ENCODE results near the gene TRABD2B. TPM values are rescaled to one million over a fixed set of nuclear protein-coding genes. Genes with fewer than 3 reads are reported as not detected.

Gene TRABD2B
- total RNA-seq, 1 donor from 2014 or later, result 2.4 TPM

DNA sequence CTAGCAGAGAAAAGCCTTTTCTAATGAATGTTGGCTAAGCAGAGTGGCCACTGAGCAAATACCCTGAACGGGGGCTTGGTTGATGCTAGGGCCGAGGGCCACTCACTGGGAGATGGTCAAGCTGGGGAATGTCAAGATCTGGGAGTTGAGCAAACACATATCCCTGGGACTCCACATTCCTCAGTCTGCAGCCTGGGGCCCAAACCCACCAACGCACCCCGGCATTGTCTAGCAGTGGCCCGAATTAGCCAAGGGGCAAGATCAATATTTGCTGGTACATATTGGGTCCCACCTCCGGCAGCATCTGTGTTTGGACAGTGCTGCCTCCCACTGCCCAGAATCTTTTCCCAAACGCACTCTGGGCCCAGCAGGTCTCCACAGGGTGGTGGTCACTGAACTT is 144.1 kb downstream of the TRABD2B start:
- DNase-seq (ENCODE audit: low spot score), result no peak

DNA sequence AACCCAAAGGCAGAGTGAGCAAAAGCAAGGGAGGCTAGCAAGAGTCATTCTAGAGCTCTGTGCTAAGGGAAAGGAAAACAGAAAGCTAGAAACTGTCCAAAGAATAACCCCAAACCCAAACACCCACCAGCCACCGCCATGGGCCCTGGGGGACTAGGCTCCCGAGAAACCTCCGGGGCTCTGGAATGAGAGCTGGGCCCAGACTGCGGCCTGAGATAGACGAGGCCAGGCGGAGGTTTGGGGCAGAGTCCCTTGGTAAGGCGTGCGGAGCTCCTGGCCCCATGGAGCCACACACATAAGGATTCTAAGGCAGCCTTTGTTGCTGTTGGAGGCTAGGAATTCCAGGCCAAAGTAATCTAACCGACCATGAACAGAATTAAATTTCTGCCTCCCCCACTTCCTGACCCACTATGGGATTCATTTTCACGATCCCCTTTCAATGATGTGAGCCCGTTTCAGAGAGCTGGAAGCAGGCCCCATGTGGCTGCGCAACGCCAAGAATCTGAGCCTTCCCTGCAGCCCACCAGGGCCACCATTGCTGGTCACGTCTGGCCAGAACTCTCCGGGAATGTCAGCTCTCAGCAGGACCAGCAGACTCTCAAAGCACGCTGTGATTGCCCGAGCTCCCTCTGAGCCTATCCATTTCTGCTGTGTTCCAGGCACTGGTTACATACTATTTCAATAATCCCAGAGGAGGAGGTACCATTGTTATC is 145.0 kb downstream of the TRABD2B start:
- no peak for DNase-seq (ENCODE audit: low spot score)

DNA sequence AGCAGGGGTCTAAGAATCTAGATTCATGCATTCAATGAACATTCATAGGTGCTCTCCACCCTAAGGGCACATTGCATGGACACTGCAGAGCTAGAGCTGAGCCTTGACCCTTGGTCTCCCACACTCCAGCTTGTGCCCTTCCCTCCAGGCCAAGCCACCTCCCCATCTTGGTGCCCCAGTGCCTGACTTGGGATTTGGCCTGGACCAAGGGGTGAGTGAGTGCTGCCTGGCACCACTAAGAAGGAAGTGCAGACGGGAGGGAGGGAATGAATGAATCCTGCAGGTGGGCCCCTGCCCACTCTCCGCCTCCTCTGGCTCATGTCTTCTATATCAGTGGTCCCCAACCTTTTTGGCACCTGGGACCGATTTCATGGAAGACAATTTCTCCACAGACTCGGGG is 146.7 kb downstream of the TRABD2B start:
- no peak for DNase-seq (ENCODE audit: low spot score)

DNA sequence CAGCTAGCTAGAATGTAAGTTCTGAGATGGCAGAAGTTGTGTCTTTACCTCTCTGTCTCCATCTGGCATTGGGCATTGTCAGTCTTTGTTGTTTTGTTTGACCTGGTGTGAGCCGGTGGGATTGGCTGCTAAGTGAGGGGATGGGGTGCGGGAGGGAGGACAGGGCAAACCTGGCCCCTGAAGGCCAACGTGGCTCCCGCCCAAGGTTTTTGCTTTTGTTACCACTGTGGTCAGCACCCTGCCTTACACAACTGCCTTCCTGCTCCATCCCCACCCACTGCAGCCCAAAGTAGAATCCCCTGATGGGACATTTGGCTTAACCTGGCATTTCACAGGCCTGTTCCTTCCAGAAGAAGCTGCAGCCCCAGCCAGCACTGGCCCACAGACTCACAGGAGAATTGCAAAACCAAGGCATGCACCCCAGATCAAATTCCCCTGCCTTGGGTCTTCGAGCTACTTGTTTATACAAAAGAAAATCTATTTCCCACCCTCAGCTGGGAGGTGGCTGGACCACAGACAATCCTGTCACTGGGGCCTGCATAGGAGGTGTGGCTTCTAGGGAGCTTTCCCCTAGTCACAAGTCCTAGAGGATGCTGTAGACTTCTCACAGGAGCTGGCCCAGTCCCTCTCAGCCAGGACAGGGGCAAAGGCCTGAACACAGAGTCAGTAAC is 147.5 kb downstream of the TRABD2B start:
- DNase-seq (ENCODE audit: low spot score), result no peak

DNA sequence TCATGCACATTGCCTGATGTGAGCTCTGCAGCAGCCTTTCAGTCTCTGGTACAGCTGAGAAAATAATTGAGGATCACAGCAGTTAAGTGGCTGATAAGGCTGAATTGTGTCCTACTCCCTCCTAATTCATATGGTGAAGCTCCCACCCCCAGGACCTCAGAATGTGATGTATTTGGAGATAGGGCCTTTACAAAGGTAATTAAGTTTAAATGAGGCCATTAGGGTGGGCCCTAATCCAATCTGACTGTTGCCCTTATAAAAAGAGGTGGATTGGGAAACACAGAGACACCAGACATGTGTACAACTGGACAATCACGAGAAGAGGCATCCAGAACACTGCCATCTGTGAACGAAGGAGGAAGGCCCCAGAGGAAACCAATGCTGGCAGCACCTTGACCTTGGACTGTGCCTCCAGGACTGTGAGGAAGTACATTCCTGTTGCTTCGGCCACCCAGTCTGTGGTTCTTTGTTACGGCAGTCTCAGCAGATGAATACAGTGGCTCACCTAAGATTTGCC is 148.1 kb downstream of the TRABD2B start:
- no peak for DNase-seq (ENCODE audit: low spot score)

DNA sequence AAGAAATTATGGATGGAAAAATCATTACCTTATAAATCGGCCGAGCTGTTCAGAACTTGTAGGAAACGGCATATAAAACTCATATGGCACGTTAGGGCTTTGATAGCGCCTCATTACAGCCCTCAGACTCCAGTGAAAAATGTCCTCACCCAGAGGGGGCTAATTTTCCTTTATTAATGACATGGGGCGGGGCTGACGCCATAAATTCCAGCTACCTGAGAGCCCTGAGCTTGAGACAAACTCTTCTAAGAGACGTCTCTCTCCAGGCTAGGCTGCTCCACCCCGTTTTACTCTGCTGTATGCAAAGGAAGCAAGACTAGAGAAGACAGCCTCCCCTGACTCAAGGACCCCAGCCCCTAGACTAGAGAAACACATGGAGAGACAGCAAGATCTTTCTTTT is 149.4 kb downstream of the TRABD2B start:
- no peak for DNase-seq (ENCODE audit: low spot score)

DNA sequence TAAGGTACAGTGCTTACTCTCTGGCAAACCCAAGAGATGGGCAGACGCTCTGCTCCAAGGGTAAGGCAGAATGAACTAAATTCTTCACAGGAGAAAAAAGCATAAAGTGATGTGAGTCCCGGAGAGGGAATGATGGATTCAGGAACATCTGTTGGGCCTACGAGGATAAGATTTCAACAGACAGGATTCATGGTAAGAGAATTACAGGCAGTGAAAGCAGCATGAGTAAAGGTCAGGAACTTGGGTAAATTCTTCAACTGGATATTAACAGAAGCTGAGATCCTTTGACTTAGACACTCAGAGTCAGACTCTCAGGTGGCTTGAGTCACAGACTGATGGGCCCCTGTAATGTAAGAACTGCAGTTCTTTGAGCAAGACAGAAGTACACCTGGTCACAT is 152.6 kb downstream of the TRABD2B start:
- no peak for DNase-seq (ENCODE audit: low spot score)

DNA sequence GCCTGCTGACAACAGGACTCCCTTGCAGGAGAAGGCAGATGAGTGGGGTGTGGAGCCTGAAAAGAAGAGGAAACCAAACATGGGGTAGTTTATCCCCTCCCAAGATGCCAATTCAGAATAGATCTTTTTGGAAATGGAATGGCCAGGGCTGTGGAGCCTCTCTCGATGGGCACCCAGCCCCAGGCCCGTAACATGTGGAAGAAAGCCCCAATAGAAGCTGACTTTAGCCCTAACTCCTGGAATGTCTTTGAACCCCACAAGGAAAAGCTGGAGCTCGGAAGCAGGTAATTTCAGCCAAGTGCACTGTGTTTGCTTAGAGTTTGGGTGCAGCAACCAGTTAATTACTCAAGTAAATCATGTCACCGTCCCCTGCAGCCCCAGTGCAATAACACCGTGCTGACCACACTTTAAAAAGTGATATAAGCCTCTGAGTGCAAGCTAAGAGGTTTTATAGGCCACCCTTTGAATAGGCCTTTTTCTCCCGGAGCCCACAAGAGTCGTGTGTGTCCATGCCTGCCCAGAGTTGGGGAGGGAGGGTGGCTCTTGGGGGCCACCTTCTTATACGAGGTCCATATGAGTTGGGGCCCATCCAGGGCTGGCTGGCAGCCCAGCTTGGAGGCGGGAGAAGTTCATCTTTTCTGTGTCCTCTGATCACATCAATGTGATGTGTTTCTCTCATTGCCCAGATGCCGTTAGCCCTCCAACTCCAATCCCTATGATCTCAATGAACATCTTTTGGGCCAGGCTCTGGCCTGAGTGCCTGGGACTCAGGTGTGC is 153.2 kb downstream of the TRABD2B start:
- DNase-seq (ENCODE audit: low spot score), result no peak

DNA sequence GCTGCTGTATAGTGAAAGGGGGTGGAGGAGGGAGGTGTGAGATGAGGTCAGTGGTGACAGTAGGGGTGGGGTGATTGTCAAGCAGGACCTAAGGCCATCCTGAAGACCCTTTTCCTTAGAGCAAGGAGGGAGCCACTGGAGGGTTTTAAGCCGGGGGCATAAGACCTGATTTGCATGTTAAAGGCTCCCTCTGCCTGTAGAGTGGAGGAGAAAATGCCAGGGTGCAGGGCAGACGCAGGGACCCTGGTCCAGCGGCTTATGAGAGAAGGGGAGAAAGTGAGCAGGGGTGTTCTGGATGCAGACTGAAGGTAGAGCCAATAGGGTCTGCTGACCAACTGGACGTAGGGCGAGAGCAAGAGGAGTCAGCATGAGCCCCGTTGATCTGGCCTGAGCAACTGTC is 154.1 kb downstream of the TRABD2B start:
- no peak for DNase-seq (ENCODE audit: low spot score)

DNA sequence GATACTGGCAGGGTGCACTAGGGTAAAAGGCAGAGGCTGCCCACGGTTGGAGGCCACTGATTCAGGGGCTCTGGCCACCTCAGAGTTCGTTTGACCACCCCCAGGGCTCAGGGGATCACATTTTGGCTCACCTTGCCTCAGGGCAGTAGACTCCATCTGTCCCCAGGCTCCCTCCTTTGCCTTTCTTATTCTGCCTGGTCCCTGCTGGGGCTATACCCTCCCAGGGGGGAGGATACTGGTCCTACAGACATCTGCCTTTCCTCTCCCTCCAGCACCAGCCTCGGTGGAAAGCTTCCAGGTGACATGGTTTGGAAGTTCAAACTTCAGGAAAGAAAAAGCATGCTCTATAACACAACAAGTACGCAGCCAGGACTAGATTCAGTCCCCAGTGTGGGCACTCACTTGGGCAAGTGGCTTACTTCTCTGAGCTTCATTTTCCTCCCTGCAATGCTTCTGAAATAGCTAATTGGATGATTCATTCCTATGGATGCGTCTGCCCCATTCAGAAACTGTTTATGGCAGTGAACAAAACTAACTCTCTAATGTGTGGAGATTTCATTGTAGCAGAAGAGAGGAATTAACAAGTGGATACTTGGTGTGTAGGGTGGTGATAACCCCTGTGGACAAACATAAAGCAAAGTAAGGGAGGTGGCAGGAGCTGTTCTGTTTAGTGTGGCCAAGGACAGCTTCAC is 154.8 kb downstream of the TRABD2B start:
- DNase-seq (ENCODE audit: low spot score), result no peak

DNA sequence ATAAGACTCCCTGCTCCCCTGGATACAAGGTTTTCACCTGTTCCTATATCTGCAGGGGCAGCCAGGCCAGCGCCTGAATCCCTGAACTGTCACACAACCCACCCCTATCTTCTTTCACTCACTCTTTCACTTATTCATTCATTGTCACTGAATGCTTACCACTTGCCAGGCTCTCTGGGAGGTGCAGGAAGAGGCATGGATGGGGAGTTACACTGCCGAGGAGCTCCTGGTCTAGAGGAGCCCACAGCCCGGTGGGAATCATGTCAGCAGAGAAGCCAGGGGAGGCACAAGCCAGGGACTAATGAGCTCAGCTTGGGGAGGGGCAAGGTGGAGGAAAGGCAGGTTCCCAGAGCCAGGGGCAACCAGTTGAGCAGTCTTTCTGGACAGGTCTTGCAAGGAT is 155.8 kb downstream of the TRABD2B start:
- no peak for DNase-seq (ENCODE audit: low spot score)

DNA sequence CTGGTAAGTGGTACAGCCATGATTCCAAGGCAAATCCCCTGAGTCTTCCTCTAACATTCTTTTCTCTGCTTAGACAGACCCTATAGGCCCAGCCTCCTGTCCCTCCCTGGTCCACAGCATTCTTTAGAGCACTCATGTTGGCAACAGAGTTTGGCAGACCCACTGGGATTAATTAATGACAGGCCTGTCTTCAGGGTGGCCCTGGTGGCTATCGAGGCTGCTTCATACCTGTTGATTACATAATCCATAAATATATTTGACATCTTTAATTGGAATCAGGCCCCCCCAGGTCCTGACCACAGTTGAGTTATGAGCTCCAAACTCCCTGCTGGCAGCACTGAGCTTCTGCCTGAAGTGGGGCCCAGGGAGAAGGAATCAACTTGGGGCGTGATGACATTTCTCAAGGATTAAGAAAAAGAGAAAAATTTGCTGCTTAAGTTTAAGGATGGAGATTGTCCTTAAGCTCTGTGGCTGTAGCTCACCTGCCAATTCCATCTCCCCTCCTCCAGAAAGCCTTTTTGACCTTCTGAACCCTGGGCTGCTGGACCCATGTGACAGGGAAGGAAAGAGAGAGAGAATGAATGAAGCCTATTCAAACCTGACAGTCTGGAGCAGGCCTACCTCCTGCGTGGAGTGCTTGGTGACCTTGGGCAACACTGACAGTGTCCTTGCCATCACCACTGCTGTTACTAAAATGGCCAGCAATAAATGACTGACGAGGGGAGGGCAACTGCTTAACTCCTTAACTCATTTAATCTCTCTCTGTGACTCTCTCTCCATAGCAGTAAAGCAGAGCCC is 156.6 kb downstream of the TRABD2B start:
- no peak for DNase-seq (ENCODE audit: low spot score)

DNA sequence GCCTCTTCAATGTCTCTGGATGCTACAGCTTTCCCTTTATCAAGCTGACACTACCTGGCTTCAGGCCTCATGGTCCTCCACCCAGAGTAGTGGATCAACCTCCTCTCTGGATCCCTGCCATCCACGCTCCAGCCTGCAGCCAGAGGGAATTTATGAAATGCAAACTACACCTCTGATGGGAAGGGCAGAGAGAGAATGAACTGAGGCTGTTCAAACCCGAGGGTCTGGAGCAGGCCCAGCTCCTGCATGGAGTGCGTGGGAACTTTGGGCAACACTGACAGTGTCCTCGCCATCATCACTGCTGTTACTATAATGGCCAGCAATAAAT is 157.8 kb downstream of the TRABD2B start:
- peak; percentile 23 for DNase-seq (ENCODE audit: low spot score)

DNA sequence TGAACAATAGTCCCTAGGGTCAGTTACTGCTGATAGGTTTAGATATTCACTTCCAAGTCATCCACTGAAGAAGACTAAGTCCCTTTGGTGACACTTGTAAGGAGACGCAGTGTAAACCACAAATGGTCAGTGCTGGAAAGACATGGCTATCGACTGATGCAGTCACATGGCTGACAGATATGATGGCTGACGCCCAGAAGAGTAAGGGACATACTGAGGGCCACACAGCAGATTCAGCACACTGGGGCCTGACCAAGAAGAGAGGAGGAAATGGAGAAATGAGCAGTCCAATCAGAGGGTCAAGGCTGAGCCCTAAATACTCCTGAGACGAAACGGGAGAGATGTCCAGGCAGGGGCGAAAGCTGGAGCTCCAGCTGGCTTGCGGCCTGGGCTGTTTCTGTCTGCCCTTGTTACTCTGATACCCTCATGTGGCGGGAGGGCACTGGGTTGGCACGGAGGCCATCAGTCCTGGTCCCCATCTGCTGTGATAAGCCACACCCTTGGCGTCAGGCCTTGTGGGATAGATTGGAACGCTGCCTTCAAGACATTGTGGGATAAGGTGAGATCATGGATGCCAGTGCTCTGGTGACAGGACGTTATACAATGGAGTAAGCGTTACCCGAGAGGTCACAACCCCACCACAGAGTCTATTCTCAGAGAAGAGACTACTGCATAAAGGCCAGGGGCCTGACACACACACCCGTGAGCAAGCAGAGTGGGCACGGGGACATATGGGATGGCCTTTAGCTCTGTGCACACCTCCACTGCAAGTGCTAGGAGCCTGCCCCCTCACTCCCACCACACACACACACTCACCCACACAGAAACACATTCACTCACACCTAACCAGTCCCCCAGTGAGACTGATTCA is 158.4 kb downstream of the TRABD2B start:
- no peak for DNase-seq (ENCODE audit: low spot score)

DNA sequence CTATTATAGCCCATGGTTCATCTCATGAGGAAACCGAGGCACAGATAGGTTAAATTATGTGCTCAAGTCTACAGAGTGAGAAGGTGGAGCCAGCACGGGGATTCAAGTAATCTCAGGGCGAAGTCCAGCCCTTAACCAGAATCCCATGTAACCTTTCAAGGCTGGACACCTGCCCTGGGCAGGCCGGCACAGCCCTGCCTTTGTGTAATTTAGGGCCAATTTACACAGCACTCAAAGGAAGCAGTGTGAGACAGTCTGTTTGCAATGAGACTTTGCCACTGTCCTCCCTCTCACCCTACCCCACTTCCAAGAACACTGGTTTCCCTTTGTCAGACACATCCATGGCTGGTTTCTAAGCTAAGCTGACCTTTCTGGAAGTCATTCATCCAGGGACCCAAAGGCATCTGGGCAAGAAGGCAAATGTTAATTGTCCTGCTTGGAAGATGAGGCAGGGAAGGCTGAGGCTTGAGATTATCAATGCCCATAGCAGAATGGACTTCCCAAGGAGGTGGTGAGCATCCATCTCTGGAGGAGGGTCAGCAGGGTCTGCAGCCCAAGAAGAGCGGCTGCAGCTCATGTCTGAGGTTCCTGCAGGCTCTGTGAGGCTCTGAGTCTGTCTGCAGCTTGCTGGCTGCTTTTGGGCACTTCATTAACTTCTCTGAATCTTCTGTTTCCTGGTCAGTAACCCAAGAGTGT is 159.2 kb downstream of the TRABD2B start:
- DNase-seq (ENCODE audit: low spot score), result no peak

DNA sequence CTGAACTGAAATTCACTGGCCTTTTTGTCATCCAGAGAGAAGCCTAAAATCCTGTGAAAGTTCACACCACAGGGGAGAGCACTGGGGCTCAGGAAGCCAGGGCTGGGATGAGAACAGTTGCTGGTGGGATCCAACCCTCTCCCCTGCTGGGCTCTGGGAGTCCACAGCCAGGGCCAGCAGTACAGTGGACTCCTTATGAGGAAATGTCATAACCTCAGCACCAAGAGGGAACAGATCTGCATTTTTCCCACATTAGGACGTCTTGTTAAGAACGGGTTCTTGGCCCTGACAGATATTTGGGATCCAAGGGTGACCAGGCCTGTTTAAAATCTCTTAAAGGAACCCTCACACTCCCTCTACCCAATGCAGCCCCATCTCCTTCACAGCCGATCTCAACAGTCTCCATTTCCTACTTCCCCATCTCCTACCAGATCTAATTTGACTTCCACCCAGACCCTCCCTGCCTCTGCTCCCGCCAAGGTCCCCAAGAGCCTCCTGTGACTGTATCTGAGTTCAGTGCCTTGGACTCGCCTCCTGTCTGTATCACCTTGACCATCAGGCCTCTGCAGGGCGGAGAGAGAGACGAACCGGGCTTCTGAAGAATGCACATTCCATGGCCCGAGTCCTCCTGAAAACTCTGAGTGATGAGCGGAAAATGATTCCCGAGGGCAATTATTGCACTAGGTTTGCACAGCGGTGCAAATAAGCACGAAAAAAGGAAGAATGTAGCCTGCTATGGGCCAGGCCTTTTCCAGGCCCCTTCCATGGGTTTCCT is 159.9 kb downstream of the TRABD2B start:
- no peak for DNase-seq (ENCODE audit: low spot score)

DNA sequence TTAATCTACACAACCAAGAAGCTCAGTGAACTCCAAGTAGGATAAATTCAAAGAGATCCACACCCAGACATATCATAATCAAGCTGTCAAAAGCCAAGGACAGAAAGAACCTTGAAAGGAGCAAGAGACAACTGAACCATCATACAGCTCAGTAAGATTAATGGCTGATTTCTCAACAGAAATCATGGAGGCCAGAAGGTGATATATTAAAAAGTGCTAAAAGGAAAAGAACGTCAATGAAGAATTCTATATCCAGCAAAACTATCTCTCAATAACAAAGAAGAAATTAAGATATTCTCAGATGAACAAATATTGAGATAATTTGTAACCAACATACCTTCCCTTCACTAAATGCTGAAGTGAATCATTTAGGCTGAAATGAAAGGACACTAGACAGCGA is 161.8 kb downstream of the TRABD2B start:
- DNase-seq (ENCODE audit: low spot score), result no peak

DNA sequence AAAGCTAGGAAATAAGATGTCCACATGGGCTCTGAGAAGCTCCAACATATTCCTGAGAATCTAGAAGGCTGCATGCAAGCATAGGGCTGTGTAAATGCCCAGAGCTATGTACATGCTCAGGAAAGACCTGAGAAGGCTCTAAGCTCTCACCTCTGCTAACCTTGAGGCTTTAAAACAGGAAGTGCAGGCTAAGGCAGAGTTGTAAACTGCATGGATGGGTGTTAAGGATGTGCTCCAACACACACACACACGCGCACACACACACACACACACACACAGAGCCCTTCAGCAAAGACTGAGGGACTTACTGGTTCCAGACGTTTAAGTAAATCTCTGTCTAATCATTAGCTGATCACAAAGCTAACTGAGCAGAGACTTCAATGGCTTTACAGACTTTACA is 162.9 kb downstream of the TRABD2B start:
- no peak for DNase-seq (ENCODE audit: low spot score)

All from umbilical cord (tissue), 2 donors.